Liver (tissue), 3 donors: ENCODE results near the gene MFSD2B.
"Not testable (repeated sequence)": the region's sequence is repeated elsewhere in the genome, so short reads cannot be mapped to it uniquely, and the experiment has no call there.

ENCODE experiments used
- EGR1 ChIP-seq, 2 donors: IDR thresholded peaks; 2 replicates each; pipeline ENCODE4 v1.6.1; 2016 to 2018; ENCODE audit warnings: antibody characterized with exemption in 2 of 2, low read depth in 2 of 2
- JUND ChIP-seq, 2 donors: IDR thresholded peaks; 2 replicates each; pipeline ENCODE4 v1.6.1; 2016; ENCODE audit warnings: antibody characterized with exemption in 2 of 2
- SP1 ChIP-seq: IDR thresholded peaks from 2 replicates; pipeline ENCODE4 v1.6.1; 2018; ENCODE audit warnings: antibody characterized with exemption, mild to moderate bottlenecking
- TF ChIP-seq, protein P1 (sequence below): fragments of 150-350 bp; IDR thresholded peaks from 2 replicates; pipeline ENCODE4 v1.5.1; 2017; ENCODE audit warnings: improper control_type of control experiment, low read depth, low read length; ENCODE audit not compliant: missing input control
- TF ChIP-seq, protein P2 (sequence below): IDR thresholded peaks from 2 replicates; pipeline ENCODE4 v1.6.1; 2016; ENCODE audit warnings: antibody characterized with exemption, mild to moderate bottlenecking
- donor health status: healthy.
- donor health status: healthy.

DNA sequence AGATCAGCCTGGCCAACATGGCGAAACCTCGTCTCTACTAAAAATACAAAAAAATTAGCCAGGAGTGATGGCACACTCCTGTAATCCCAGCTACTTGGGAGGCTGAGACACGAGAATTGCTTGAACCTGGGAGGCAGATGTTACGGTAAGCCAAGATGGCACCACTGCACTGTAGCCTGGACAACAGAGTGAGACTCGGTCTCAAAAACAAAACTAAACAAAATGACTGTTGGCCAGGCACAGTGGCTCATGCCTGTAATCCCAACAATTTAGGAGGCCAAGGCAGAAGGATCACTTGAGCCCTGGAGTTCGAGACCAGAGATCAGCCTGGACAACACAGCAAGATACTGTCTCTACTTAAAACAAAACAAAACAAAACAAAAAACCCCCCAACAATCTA, 33.2 kb downstream of the MFSD2B start:
- TF ChIP-seq, protein P1, sequence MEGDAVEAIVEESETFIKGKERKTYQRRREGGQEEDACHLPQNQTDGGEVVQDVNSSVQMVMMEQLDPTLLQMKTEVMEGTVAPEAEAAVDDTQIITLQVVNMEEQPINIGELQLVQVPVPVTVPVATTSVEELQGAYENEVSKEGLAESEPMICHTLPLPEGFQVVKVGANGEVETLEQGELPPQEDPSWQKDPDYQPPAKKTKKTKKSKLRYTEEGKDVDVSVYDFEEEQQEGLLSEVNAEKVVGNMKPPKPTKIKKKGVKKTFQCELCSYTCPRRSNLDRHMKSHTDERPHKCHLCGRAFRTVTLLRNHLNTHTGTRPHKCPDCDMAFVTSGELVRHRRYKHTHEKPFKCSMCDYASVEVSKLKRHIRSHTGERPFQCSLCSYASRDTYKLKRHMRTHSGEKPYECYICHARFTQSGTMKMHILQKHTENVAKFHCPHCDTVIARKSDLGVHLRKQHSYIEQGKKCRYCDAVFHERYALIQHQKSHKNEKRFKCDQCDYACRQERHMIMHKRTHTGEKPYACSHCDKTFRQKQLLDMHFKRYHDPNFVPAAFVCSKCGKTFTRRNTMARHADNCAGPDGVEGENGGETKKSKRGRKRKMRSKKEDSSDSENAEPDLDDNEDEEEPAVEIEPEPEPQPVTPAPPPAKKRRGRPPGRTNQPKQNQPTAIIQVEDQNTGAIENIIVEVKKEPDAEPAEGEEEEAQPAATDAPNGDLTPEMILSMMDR, result not testable (repeated sequence)
- TF ChIP-seq, protein P2, sequence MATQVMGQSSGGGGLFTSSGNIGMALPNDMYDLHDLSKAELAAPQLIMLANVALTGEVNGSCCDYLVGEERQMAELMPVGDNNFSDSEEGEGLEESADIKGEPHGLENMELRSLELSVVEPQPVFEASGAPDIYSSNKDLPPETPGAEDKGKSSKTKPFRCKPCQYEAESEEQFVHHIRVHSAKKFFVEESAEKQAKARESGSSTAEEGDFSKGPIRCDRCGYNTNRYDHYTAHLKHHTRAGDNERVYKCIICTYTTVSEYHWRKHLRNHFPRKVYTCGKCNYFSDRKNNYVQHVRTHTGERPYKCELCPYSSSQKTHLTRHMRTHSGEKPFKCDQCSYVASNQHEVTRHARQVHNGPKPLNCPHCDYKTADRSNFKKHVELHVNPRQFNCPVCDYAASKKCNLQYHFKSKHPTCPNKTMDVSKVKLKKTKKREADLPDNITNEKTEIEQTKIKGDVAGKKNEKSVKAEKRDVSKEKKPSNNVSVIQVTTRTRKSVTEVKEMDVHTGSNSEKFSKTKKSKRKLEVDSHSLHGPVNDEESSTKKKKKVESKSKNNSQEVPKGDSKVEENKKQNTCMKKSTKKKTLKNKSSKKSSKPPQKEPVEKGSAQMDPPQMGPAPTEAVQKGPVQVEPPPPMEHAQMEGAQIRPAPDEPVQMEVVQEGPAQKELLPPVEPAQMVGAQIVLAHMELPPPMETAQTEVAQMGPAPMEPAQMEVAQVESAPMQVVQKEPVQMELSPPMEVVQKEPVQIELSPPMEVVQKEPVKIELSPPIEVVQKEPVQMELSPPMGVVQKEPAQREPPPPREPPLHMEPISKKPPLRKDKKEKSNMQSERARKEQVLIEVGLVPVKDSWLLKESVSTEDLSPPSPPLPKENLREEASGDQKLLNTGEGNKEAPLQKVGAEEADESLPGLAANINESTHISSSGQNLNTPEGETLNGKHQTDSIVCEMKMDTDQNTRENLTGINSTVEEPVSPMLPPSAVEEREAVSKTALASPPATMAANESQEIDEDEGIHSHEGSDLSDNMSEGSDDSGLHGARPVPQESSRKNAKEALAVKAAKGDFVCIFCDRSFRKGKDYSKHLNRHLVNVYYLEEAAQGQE, result not testable (repeated sequence)
- TF ChIP-seq JUND (IDR thresholded peaks at IDR 0.05); SP1; EGR1 (IDR thresholded peaks at IDR 0.05; ENCODE audit: low read depth in 2 of 2): not testable (repeated sequence)
